ENCODE results near the gene MYL5.
"Not testable (repeated sequence)": the region's sequence is repeated elsewhere in the genome, so short reads cannot be mapped to it uniquely, and the experiment has no call there.

Gene MYL5

DNA sequence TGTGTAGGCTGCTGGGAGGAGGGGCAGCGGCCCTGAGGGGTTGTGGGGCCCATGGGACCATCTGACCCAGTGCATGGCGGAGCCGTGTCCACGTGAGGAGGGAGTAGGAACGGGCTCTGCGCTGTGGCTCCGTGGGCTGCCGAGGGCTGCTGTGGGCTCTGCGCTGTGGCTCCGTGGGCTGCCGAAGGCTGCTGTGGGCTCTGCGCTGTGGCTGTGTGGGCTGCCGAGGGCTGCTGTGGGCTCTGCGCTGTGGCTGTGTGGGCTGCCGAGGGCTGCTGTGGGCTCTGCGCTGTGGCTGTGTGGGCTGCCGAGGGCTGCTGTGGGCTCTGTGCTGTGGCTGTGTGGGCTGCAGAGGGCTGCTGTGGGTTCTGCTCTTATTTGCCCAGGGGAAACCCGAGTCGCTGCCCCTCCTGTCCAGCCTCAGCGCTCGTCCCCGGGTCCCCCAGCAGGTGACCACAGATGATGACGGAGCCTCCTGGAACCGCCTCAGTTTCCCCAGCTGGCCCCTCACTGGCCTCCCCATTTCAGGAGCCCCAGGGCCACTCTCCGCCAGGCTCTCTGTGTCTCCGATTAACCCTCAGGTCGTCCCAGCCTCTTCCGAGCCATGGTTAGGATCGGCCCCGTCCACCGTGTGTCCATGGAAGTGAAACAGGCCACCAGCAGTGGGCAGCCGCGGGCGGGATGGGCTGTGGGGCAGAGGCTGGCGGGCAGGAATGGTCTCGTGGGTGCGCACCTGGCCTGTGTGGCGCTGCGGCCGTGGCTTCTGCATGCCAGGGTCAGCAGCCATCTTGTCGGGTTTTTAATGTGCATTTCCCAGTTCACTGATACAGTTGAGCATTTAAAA is 51.3 kb downstream of the MYL5 start:
- DNase-seq (ENCODE audit: low read depth) = no peak

DNA sequence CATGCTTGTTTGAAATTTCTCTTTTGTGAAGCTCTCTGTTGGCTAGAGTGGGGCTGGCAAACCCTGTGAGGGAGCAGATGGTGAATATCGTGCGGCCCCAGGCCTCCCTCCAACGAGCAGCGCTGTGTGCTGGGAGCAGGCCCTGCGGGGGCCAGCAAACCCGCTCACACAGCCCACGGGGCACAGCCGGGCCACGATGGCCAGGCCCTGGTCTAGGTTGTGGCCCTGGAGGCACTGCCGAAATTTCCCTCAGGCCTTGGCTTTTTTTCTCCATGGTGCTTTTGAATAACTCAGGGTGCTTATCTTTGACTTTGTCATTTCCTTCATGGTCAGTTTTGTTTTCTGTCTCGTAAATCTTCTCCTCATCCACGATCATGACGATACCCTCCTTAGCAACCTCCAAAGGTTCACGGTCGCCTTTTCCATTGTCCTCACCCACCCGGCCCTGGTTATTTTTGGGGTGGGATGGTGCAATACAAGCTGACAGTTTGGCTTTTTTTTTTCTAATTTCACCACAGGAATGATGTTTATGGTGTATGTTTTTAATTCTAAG is 52.0 kb downstream of the MYL5 start:
- DNase-seq (ENCODE audit: low read depth) = no peak

- no peak for DNase-seq (ENCODE audit: low read depth)
Measured at GRCh38 chr4:726838-727237, 52.5 kb downstream of the MYL5 start.

DNA sequence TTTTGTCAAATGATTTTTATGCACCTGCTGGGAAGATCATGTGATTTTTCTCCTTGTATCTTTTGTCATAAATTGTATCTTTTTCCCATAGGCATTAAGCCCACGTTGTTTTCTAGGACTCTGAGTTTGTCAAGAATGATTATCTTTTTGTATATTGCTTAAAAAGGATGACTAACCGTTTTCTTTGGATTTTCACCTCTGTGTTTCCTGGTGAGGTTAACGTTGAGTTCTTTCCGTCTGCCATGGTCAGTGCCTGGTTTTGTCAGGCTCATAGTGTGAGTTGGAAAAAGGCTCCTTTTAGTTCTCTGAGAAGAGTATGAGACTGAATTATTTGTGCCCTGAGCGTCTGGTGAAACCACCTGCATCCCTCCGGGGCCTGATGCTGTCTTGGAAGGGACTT is 53.2 kb downstream of the MYL5 start:
- no peak for DNase-seq (ENCODE audit: low read depth)

DNA sequence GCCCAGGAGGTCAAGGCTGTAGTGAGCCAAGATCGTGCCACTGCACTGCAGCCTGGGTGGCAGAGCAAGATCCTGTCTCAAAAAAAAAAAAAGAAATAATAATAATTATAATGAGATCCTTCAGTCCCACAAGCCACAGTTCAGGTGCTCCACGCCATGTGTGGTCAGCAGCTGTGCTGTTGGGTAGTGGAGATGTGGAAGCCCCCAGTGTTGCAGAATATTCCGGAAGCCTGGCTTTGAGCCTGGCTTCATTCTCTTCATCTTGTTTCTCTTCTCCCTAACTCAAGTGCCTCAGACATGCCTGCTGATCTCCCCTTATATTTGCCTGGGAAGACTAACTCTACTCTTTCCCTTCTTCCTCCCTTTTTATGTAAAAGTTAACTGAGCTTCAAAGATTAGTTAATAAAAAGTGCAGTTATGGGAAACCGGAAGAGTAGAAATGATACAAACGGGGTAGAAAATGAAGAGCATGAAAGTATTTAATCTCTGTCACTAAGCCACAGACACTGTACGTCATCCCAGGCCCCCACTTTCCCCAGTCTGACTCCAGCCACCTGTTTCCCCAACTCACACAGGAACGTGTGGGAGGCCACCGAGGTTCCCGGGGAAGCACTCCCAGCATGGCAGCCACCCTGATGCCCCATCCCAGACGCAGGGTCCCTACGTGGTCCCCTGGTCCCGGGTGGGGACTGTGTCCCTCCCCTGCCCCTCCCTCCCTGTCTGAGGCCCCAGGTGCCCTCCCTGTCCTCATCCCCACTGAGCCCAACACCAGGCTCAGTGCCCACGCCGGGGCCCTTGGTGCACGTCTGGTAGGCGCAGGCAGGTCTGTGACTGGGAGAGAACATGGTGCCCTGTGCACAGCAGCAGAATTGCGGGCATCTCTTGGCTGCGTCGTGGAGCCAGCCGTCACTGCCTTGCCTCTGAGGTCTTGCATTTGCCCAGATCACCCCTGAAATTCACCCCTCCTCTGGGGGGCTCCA is 55.3 kb downstream of the MYL5 start:
- DNase-seq (ENCODE audit: low read depth) = no peak

DNA sequence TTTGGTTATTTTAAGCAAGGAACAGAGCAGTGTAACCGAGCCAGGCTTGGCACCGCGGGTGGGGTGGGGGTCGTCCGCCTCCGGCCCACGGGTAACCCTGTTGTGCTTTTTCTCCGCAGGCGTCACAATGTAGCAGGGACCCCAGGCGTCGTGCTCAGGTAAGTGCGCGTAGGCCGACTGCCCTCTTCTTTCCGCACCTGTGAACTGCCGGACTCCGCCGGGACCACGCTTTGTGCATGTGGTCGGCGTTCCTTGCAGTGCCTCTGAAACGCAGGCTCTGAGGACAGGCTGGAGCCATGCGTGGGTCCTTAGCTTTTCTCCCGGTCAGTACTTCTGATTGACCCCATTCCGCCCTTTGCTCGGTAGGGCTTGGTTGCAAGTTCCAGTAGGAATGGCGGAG is 56.2 kb downstream of the MYL5 start:
- no peak for DNase-seq (ENCODE audit: low read depth)

DNA sequence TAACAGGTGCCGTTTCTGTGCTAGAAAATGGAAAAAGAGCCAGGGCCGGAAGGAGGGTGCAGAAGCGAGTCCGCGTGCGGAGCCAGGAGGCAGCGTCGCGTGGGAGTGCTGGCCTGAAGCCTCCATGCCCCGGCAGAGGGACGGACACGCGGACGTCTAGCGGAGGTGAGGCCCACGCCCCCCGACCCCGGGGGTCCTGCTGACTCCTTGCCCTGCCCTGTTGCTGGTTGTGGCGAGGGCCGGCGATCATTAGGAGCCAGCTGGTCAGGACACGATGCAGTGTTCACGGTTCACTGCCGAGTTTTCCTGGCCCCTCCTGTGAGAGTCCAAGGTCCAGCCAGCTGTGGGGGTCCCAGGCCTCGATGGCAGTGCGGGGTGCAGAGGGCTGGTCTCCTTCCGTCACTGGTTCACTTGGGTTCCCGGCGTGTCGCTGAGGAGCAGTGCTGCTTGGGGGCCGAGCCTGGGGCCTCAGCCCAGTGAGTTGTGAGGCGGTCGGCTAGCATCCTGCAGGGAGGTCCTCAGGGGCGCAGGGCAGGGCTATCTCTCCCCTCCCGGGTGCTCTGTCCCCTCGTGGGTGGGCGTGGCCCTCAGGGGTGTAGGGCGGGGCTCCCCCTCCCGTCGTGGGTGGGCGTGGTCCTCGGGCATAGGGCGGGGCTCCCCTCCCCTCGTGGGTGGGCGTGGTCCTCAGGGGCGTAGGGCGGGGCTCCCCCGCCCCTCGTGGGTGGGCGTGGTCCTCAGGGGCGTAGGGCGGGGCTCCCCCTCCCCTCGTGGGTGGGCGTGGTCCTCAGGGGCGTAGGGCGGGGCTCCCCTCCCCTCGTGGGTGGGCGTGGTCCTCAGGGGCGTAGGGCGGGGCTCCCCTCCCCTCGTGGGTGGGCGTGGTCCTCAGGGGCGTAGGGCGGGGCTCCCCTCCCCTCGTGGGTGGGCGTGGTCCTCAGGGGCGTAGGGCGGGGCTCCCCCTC is 56.9 kb downstream of the MYL5 start:
- DNase-seq (ENCODE audit: low read depth) = not testable (repeated sequence)

Measured in stimulated activated CD8-positive, alpha-beta memory T cell treated with anti-CD3 and anti-CD28 coated beads, Interleukin-15, amount 100 ng/mL, for 24 hours (primary cell).